Measurements from ENCODE around the gene CHAD.

CHAD gene, protein sequence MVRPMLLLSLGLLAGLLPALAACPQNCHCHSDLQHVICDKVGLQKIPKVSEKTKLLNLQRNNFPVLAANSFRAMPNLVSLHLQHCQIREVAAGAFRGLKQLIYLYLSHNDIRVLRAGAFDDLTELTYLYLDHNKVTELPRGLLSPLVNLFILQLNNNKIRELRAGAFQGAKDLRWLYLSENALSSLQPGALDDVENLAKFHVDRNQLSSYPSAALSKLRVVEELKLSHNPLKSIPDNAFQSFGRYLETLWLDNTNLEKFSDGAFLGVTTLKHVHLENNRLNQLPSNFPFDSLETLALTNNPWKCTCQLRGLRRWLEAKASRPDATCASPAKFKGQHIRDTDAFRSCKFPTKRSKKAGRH

DNA sequence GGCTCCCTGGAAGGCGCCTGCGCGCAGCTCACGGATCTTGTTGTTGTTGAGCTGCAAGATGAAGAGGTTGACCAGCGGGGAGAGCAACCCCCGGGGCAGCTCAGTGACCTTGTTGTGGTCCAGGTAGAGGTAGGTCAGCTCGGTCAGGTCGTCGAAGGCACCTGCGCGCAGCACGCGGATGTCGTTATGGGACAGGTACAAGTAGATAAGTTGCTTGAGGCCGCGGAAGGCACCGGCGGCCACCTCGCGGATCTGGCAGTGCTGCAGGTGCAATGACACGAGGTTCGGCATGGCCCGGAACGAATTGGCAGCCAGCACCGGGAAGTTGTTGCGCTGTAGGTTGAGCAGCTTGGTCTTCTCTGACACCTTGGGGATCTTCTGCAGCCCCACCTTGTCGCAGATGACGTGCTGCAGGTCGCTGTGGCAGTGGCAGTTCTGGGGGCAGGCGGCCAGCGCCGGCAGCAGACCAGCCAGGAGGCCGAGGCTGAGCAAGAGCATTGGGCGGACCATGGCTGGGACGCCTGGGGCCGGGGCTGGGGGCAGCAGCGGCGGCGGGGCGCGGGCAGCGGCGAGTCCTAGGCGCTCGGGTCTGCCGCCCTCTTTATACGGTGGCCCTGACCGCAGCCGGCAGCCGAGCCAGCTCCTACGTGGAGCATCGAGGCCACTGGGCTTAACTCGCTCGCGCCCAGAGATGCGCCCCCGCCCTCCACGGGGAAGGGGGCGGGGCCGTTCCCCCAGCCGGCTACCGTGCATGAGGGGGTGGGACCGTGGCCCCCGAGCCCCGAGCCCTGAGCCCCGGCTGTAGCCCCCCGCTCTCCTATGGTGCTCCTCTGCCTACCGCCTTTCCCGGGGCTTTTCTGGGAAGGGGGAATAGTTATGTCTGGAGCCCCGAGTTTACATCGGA, at the start of gene CHAD:
Gene CHAD, minus strand, starts transcription at position 577 of the 904 bp plus-strand sequence. Its CDS starts 67 bp downstream, at position 510.
- no peak for DNase-seq (ENCODE audit: low read depth in 2 of 2)

DNA sequence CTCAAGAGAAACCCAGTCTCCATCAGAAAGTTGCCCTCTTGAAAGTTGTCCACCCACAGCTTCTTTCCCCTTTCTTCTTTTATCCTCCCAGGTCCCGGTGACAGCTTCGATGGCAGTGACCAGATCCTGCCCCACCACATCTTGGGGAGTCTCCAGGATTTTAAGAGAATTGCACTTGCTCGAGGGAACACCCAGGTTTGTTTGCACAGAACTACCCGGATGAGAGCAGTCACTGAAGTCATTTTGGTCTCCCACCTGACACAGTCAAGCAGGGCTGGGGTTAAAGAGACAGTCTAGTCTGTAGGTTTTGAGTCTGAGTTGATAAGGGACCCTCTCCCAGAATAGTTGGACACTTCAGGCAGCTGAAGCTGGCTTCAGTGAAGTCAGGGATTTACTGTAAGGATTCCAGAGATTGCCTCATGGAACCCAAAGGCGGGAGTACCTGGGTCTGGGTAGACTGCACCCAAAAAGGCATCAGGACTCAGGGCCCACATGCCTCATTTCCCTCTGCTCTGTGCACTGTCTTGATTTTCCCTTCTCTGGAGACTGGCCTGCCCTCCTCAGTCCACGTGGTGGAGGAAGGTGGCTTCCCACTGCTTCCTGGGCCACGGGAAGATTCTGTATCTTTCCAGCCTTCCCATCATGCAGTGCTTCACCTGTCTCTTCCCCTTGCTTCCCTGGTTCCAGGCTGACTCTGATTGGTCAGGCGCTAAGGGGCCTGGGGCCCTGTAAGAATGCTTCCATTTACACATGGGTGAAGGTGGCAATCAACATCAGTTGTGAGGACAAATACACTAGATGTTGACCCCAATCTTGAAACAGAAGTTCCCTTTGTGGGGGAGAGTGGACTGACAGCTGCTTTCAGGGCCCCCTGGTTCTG, 49.1 kb upstream of the CHAD start:
- no peak for DNase-seq (ENCODE audit: low read depth in 2 of 2)

DNA sequence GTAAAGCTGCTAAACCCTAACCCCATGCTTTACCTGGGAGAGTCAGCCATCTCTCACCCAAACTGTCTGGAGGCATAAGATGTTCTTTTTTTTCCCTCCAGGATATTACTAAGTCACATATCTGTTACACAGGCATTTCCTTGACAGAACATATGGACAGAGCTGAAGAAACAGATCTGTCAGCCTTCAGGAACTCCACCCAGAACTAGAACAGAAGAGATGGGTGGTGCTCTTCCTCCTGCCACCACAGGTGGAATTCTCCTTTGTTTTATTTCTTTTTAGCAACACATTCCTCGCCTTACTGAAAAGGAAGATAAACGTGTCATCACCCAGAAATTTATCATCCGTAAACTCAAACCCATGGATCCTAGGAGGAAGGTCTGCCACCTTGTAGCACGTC, 48.3 kb upstream of the CHAD start:
- no peak for DNase-seq (ENCODE audit: low read depth in 2 of 2)

DNA sequence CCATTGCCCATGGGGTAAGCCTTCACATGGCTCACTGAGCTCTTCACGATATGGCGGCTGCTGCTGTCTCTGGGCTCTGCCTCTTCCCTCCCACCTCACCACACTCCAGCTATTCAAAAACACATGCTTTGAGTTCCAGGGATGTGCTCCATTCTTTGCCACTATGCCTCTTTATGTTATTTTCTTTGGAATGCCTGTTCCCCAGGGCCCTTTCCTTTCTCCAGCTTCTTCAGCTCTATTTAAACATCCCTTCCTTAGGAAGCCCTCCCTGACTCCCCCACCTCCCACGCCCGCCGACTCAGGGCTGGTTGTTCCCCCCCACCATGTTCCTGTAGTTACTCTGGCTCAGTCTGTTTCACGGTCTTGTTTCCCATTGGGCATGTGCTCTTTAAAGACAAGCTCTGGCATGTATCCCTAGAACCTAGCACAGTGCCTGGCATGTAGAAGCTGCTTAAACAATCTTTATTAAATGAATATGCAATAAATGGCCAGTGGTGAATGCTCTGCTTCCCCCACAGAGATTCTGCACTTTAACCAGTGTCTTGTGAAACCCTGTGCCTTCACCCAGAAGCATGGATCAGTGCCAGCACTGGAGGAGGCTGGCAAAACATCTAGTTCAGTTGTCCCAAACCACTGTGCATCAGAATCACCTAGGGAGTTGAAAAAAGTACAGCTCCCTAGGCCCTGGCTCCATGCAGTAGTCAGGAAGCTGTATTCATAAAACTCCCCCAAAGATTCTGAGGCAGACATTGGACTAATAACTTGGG, 46.4 kb upstream of the CHAD start:
- DNase-seq (ENCODE audit: low read depth in 2 of 2) = no peak

DNA sequence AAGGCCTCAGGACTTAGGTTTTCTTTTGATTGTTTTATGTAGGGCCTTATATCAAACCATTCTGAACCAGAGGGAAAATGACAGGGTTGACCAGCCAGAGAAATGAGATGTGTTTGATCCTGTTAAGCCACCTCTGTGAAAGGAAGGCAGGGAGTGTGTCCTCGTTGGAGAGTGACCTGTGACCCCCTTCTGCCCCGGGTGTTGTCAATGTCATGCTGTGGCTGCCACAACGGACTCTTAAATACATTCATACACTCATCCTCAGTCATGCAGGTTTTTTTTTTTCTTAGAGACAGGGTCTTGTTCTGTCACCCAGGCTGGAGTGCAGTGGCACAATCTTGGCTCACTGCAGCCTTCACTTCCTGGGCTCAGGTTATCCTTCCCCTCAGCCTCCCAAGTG, 45.7 kb upstream of the CHAD start:
- DNase-seq (ENCODE audit: low read depth in 2 of 2) = no peak

DNA sequence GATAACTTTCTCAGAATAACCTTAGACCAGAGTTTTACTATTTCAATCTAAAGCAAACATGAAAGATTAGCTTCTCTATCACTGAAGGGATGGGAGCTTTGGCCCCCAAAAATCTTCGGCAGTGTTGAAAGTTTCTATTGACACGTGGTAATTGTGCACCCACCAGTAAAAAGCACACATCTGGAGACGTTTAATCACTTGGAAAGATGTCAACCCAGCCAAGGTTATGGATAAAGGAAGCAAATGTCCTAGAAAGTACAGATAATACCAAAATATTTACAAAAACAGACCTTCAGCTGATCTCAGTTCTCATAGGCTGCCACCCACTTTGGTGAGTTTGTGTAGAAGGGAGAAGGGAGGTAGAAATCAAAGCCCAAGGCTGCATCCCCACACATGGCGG, 44.8 kb upstream of the CHAD start:
- no peak for DNase-seq (ENCODE audit: low read depth in 2 of 2)

DNA sequence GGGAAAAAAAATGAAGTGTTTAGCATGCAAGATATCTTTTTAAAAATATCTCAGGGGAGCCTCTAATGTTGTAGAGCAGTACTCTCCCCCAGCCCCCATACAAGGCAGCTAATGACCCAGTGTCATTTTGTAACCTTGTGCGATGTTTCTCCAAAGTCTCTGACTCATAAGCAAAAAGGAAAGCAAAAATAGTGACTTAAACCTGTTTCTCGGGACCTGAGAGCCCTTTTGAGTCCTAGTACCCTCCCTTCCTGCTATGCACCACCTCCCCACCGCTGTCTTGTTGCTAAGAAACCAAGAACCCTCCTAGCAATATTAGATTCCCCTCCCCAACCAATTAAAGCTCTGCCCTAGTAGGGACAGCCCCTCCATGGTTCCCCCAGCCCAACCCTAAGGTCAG, 42.4 kb upstream of the CHAD start:
- peak; percentile 39 to 52 for DNase-seq (ENCODE audit: low read depth in 2 of 2)

DNA sequence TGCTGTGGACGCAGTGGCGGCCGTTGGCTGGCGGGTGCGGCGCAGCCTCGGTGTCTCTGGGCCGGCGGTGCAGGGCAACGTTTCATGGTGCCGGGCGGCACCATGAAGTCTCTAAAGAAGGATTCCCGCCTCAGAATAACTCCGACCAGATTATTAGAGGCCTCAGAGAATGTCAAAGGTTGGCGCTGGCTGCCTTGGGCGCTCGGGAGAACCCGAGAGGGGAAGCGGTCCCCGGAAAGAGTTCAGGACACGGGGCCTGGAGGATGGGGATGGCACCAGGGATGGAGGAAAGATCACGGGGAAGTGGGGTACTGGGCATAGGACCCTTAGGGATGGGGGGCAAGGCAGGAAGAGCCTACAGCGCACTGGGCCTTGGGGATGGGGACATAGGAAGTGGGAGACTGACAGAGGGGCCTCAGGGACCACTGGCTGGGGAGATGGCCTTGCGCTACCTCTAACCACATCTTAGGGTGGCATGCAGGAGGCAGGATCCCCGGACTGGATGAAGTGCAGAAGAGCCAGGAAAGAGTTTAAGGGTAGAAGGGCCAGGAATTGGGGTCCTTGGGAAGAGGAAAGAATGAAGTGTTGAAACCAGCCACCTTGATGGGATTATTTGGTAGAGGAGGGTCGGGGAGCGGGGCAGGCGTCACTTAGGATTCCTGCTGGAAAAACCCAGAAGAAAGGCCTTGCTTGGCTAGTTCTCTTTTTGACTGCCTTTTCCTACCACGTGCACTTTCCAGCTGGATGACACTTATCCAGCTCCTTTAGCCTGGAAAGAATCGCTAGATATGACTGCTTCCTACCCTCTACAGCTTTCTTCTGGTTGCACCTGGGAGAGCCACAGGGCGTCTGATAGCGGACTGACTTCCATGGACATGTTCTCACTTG, 40.1 kb upstream of the CHAD start:
- no peak for DNase-seq (ENCODE audit: low read depth in 2 of 2)

DNA sequence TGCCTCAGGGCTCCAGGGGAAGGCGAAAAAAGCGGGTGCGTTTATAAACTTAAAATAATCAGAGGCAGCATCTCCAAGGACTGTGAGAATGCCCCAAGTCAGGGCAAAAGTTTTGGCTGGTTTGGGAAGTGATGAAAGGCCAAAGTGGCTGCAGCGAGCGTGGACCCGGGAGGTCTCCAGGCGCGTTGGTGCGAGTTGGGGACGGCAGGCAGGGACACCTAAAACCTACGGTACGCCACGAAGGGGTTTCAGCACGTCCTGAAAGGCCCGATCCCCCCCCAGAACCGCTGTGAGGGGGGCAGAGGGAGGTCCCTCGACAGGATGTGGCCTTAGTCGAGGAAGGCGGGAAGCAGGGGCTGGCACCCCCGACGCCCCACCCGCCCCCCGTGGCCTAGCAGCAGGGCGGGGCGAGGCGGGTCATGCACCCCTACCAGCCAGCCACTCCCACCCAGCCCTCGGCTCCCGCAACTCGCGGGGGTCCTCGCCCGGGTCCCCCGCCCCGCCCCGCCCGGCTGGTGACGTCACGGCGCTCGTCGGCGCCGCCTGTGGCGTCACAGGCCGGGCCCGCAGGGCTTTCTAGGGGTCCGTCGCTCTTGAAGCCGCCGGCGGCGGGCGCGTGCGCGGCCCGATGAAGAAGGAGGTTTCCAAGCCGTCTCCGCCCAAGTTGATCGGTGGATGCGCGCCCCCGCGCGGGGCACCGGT, 39.3 kb upstream of the CHAD start, which contains the start of gene MYCBPAP:
Gene MYCBPAP, plus strand, starts transcription at position 569 of the 702 bp plus-strand sequence. CDS start 236 bp downstream, outside the sequence.
- peak; percentile 71 to 77 for DNase-seq (ENCODE audit: low read depth in 2 of 2)

DNA sequence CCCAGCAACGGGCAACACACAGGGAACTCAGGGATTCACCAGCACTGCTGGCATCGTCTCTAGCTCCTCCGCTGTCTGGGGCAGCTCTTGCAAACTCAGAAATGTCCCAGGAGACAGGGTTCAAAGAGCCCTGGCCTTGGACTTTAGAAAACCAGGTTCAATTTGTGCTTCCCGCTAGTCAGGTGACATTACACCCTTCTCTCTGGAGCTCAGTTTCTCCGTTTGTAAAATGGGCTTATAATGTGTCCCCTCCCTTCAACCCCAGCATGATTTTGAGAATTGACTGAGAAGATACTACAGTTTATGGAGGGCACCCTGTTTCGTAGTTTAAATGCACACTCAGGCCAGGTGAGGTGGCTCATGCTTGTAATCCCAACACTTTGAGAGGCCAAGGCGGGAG, 37.6 kb upstream of the CHAD start:
- no peak for DNase-seq (ENCODE audit: low read depth in 2 of 2)

DNA sequence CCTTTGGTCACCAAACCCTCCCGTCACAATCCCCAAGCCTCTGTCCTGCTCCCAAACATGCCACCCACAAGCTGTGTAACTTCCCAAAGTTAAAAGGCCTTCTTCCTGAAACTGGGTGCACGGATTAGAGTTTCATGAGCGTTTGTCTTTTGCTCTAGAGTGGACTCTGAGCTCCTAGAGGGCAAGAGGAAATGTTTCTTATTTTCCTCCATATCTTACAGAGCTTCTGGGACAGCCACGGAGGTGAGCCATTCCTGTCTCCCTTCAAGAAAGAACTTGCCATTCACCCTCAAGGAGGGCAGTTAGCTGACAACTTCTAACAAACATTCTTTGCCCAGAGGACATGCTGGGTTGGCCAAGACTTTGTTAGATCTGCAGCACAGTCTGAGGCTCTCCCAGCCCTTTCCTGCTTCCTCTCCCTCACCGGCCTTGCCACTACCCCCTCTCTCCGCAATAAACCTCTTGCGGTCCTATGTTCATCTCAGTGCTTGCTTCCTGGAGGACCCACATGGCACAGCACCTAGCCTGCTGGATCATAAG, 37.0 kb upstream of the CHAD start:
- no peak for DNase-seq (ENCODE audit: low read depth in 2 of 2)

DNA sequence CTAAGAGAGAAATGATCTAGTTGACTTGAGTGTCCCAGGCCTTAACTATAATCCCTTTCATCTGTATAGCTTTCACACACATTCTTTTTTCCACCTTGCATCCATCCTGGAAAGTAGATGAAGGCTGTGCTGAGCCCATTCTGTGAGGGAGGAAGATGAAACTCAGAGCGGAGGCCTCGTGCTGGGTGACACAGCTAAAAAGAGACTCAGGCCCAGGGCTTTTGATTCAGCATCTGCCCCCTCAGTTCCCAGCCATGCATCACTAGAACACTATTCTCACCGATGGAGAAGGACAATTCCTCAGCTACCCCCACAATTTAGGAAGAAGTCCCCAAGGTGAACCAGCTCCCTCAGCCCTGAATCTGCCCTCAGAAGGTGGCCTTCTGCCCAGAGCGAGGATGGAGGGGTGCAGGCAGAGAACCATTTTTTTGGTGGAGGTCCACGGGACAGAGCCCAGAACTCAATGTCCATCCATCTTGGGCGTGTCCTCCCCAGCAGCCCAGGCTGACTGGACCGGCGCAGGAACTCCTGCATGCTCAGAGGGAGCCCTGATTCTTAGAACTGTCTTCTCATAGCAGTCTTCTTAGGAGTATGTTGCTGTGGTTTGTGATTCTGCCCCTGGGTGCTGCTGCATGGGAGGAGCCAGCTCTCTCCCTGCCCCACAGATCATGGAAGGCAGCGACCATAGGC, 33.8 kb upstream of the CHAD start:
- DNase-seq (ENCODE audit: low read depth in 2 of 2) = no peak

DNA sequence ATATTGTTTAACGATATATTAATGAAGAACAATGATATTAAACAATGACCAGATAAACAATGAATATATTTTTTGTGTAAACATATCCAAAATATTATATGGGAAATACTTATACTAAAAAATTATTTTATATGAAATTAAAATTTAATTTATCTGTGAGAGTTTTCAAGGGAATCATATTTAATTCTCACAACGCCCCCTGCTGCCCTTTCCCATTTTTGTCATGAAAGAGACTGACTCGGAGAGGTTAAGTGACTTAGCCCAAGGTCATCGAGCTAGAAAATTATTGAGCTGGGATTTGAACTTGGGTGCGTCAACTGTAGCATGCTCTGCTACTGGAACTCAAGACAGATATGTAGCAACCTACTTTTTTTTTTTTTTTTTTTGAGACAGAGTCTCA, 32.4 kb upstream of the CHAD start:
- DNase-seq (ENCODE audit: low read depth in 2 of 2) = no peak

DNA sequence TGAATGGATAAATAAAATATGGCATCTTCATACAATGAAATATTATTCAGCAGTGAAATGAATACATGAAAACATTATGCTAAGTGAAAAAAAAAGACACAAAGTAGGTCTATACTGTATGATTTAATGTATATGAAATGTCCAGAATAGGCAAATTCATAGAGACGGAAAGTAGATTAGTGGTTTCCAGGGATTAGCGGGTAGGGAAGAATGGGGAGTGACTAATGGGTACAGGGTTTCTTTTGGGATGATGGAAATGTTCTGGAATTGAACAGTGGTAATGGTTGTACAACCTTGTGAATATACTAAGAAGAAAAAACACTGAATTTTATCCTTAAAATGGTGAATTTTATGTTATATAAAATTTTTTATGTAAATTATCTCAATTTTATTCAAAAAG, 31.0 kb upstream of the CHAD start:
- no peak for DNase-seq (ENCODE audit: low read depth in 2 of 2)

DNA sequence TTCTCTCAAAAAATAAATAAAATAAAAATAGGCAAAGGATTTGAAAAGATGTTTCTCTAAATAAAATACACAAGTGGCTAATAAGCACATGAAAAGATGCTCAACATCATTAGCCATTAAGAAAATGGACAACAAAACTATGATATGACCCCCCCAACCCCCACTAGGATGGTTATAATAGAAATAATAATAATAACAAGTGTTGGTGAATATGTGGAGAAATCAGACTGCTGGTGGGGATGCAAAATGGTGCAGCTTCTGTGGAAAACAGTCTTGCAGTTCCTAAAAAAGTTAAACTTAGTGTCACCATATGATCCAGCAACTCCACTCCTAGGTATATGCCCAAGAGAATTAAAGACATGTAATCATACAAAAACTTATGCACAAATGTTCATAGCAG, 30.6 kb upstream of the CHAD start:
- no peak for DNase-seq (ENCODE audit: low read depth in 2 of 2)

DNA sequence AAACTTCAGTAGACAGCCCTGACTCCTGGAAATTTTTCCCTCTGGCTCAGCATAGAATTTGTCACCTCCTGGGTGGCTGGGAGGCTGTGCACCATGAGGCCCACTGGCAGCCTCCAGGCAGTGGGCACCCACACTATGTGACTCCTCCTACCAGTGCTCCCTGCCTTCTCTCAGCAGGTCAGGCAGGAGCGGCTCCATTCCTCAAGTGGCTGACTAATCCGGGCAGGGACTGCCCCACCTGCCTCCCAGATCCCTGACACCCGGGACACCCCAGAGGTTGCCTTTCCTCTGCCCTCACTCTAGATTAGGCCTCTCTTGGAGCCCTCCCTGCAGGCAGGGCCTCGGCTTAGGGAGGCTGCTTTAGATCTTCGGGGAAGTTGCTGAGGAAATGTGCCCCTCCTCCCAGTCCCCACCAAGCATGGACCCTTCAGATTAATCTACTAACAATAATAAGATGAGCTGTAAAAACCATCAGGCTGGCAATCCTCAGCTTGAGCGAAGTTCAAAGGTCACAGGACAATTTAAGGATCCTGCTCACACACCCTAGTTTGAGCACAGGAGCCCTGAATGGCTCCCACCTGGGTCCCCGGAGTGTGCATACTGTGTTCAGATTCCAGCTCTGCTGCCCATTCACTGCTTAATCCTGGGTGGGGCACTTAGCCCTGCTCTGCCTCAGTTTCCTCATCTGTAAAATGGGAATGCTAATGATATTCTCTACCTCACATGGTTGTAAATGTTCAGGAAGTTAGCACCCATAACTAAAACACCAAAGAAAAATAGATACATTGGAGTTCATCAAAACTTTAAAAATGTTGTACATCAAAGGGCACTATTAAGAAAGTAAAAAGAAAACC, 29.6 kb upstream of the CHAD start:
- DNase-seq (ENCODE audit: low read depth in 2 of 2) = no peak

DNA sequence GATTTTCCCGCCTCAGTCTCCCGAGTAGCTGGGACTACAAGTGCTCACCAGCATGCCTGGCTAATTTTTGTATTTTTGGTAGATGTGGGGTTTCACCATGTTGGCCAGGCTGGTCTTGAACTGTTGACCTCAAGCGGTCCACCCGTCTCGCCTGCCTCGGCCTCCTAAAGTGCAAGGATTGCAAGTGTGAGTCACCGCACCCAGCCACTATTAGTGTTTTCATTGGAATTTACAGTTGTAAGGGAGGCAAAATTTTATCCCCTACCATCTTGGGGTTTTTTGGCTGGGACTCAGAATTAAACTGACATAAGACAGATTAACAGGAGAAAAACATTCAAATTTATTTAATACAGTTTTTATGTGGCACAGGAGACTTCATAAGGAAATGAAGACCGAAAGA, 27.2 kb upstream of the CHAD start:
- no peak for DNase-seq (ENCODE audit: low read depth in 2 of 2)
